Parathyroid adenoma (tissue), 2 donors: Measurements from ENCODE around the gene MUL1.

Experiments
- H2AFZ ChIP-seq: fragments of 300-600 bp; sonication (generic); one replicate; pipeline ENCODE4 v1.7.0; 2017; ENCODE audit warnings: antibody characterized with exemption, mild to moderate bottlenecking
- H3K27ac ChIP-seq: fragments of 300-600 bp; sonication (generic); one replicate; pipeline ENCODE4 v1.7.0; 2017
- H3K27me3 ChIP-seq: fragments of 300-600 bp; sonication (generic); one replicate; pipeline ENCODE4 v1.7.0; 2017; ENCODE audit warnings: low read length; ENCODE audit not compliant: control insufficient read depth, insufficient read depth
- H3K36me3 ChIP-seq: fragments of 300-600 bp; sonication (generic); one replicate; pipeline ENCODE4 v1.7.0; 2017; ENCODE audit warnings: low read length; ENCODE audit not compliant: control insufficient read depth, insufficient read depth
- H3K4me1 ChIP-seq: fragments of 300-600 bp; sonication (generic); one replicate; pipeline ENCODE4 v1.7.0; 2017; ENCODE audit warnings: control low read depth
- H3K4me2 ChIP-seq: fragments of 300-600 bp; sonication (generic); one replicate; pipeline ENCODE4 v1.7.0; 2017; ENCODE audit warnings: low read length
- H3K4me3 ChIP-seq: fragments of 300-600 bp; sonication (generic); one replicate; pipeline ENCODE4 v1.7.0; 2017; ENCODE audit warnings: low read depth, low read length
- H3K79me2 ChIP-seq: fragments of 300-600 bp; sonication (generic); one replicate; pipeline ENCODE4 v1.7.0; 2017; ENCODE audit warnings: control low read depth
- H3K9ac ChIP-seq: fragments of 300-600 bp; sonication (generic); one replicate; pipeline ENCODE4 v1.7.0; 2017; ENCODE audit warnings: mild to moderate bottlenecking
- H3K9me3 ChIP-seq: fragments of 300-600 bp; sonication (generic); one replicate; pipeline ENCODE4 v1.7.0; 2017; ENCODE audit warnings: low read length; ENCODE audit not compliant: control insufficient read depth
- TF ChIP-seq, protein P1 (sequence below): fragments of 300-600 bp; sonication (generic); IDR thresholded peaks from one replicate; pipeline ENCODE4 v1.7.0; 2017; ENCODE audit warnings: antibody characterized with exemption, mild to moderate bottlenecking
- donor health status: primary hyperparathyroidism.

Gene MUL1

DNA sequence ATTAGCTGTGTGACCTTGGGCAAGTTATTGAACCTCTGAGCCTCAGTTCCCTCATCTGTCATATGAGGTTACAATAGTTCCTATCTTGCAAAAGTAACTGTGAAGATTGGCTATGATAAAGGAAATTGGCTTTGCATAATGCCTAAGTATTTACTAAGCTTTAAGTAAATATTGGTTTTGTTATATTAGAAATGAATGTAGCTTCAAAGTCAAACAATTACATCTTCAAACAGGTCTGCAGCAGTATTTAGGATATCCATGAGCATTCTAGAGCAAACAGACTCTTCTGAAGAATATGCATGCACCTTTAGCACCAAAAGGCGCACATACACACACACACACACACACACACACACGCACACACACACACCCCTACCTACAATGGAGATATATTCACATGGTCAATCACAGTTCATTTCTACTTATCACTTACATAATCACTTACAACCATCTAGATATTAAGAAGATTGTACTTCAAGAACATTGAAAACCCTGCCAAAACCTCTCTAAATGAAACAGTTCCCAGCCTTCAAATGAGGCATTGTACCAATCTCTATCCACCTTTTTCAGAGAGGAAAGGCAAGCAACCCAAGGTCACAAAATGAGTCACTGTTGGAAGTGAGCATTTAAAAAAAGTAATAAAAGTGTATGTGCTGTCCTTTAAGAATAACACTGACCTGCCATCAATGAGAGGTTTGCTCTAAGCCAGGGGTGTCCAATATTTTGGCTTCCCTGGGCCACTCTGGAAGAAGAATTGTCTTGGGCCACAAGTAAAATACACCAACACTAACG, 31.0 kb upstream of the MUL1 start:
- Histone ChIP-seq H3K36me3 (no peaks in the 10 kb centered on the region), H3K27me3 (no peaks in the 10 kb centered on the region), H3K79me2 (no peaks in the 10 kb centered on the region), H2AFZ (no peak overlapping the region), H3K9ac (no peak overlapping the region), H3K4me1 (peaks cover 7% of the 10 kb centered on the region), H3K9me3 (no peaks in the 10 kb centered on the region), H3K4me2 (no peak overlapping the region), H3K4me3 (no peak overlapping the region), H3K27ac (no peak overlapping the region)
- TF ChIP-seq, protein P1, sequence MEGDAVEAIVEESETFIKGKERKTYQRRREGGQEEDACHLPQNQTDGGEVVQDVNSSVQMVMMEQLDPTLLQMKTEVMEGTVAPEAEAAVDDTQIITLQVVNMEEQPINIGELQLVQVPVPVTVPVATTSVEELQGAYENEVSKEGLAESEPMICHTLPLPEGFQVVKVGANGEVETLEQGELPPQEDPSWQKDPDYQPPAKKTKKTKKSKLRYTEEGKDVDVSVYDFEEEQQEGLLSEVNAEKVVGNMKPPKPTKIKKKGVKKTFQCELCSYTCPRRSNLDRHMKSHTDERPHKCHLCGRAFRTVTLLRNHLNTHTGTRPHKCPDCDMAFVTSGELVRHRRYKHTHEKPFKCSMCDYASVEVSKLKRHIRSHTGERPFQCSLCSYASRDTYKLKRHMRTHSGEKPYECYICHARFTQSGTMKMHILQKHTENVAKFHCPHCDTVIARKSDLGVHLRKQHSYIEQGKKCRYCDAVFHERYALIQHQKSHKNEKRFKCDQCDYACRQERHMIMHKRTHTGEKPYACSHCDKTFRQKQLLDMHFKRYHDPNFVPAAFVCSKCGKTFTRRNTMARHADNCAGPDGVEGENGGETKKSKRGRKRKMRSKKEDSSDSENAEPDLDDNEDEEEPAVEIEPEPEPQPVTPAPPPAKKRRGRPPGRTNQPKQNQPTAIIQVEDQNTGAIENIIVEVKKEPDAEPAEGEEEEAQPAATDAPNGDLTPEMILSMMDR, result no peak

- H3K9me3 ChIP-seq, result no peaks in the 10 kb centered on the region
- H3K9ac ChIP-seq, result no peak overlapping the region
- H3K27ac ChIP-seq, result no peak overlapping the region
- no peaks in the 10 kb centered on the region for H3K36me3 ChIP-seq
- TF ChIP-seq, protein P1, result no peak
- no peak overlapping the region for H3K4me3 ChIP-seq
- no peak overlapping the region for H3K4me2 ChIP-seq
- H3K79me2 ChIP-seq, result no peaks in the 10 kb centered on the region
- no peaks in the 10 kb centered on the region for H3K27me3 ChIP-seq
- H3K4me1 ChIP-seq, result peaks cover 7% of the 10 kb centered on the region
- no peak overlapping the region for H2AFZ ChIP-seq
Measured at GRCh38 chr1:20538227-20538626, 30.3 kb upstream of the MUL1 start.

GRCh38 chr1:20534659-20535417, 26.9 kb upstream of the MUL1 start:
- Histone ChIP-seq H3K9ac (no peak overlapping the region), H3K36me3 (no peaks in the 10 kb centered on the region), H3K27ac (no peak overlapping the region), H3K27me3 (no peaks in the 10 kb centered on the region), H3K79me2 (no peaks in the 10 kb centered on the region), H3K4me3 (no peak overlapping the region), H2AFZ (peak overlapping the region; percentile 75), H3K4me1 (peaks cover 7% of the 10 kb centered on the region), H3K9me3 (no peaks in the 10 kb centered on the region), H3K4me2 (peak overlapping the region; percentile 29)
- TF ChIP-seq, protein P1, result no peak

- no peak overlapping the region for H3K4me3 ChIP-seq
- H3K79me2 ChIP-seq, result no peaks in the 10 kb centered on the region
- TF ChIP-seq, protein P1, result no peak
- no peak overlapping the region for H3K4me2 ChIP-seq
- no peaks in the 10 kb centered on the region for H3K27me3 ChIP-seq
- H3K9me3 ChIP-seq, result no peaks in the 10 kb centered on the region
- H3K27ac ChIP-seq, result no peak overlapping the region
- H3K4me1 ChIP-seq, result peaks cover 7% of the 10 kb centered on the region
- H3K9ac ChIP-seq, result no peak overlapping the region
- H2AFZ ChIP-seq, result no peak overlapping the region
- no peaks in the 10 kb centered on the region for H3K36me3 ChIP-seq
Measured at GRCh38 chr1:20533635-20534034, 25.7 kb upstream of the MUL1 start.
